AG20443 (cell line): Measurements from ENCODE around the gene LMNB1.
"Not testable (repeated sequence)": the region's sequence is repeated elsewhere in the genome, so short reads cannot be mapped to it uniquely, and the experiment has no call there.

Experiments
- DNase-seq: peaks from one replicate; pipeline ENCODE4 v3.0.0; 2012; ENCODE audit warnings: low spot score, mixed read lengths

The LMNB1 gene

GRCh38 chr5:126826619-126827215 is 49.8 kb downstream of the LMNB1 start:
- DNase-seq: no peak

- DNase-seq: no peak
Observed at GRCh38 chr5:126829098-126829497, 52.2 kb downstream of the LMNB1 start.

GRCh38 chr5:126830061-126830460 is 53.1 kb downstream of the LMNB1 start:
- no peak for DNase-seq

GRCh38 chr5:126831156-126831555 is 54.2 kb downstream of the LMNB1 start:
- DNase-seq: no peak

DNA sequence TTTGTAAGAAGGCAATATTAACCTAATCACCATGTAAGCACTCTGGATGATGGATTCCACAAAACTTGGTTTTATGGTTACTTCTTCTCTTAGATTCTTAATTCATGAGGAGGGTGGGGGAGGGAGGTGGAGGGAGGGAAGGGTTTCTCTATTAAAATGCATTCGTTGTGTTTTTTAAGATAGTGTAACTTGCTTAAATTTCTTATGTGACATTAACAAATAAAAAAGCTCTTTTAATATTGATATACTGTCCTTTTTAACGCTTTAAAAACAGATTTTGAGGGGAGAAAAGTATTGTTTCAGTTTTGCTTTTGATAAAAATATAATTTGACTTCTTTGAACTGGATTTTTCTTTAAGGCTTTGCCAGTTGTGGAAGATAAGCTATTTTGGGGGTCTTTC is 59.8 kb downstream of the LMNB1 start:
- DNase-seq: no peak

DNA sequence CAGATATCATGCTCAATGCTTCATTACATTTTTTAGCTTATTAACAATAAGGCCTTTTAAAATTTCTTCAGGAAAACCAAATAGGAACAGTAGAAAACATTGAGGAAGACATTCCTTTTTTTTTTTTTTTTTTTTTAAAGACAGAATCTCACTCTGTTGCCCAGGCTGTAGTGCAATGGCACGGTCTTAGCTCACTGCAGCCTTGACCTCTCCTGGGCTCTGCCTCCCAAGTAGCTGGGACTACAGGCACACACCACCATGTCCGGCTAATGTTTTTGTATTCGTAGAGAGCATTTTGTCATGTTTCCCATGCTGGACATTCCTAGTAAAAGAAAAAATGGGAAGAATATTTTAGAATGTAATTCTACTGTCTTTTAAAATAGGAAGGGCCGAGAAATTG is 60.3 kb downstream of the LMNB1 start:
- no peak for DNase-seq

DNA sequence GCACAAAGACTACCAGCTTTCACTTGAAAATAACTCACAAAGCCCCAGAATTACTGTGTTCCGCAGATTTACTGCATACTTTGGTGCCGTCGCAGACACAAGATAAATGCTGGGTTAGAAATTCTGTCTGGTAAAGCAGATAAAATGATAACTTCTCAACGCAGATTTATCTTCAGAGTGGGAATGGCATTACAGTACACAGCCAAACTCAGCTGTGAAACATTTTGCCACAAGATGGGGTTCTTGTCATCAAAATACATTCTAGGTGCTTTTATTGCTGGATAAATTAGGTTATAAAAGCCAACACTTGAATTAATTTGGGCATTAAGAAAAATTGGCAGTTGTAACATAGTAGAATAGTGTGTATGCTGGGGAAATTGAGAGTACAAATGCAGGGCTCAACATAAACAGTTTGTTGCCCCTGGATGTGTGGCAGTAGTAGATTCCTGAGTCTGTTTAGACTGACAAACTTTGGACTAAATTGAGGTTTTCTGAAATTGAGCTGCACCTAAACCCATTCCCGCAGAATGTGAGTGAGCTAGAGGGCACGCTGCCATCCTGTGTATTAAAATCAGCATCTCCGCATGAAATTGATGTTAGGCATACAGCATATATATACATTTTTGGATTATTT is 61.1 kb downstream of the LMNB1 start:
- DNase-seq: peak; percentile 35

DNA sequence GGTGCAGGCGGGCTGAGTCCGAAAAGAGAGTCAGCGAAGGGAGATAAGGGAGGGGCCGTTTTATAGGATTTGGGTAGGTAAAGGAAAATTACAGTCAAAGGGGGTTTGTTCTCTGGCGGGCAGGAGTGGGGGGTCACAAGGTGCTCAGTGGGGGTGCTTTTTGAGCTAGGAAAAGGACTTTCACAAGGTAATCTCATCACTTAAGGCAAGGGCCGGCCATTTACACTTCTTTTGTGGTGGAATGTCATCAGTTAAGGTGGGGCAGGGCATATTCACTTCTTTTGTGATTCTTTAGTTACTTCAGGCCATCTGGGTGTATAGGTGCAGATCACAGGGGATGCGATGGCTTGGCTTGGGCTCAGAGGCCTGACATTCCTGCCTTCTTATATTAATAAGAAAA is 62.5 kb downstream of the LMNB1 start:
- not testable (repeated sequence) for DNase-seq

GRCh38 chr5:126843375-126843774 is 66.4 kb downstream of the LMNB1 start:
- DNase-seq: not testable (repeated sequence)

DNA sequence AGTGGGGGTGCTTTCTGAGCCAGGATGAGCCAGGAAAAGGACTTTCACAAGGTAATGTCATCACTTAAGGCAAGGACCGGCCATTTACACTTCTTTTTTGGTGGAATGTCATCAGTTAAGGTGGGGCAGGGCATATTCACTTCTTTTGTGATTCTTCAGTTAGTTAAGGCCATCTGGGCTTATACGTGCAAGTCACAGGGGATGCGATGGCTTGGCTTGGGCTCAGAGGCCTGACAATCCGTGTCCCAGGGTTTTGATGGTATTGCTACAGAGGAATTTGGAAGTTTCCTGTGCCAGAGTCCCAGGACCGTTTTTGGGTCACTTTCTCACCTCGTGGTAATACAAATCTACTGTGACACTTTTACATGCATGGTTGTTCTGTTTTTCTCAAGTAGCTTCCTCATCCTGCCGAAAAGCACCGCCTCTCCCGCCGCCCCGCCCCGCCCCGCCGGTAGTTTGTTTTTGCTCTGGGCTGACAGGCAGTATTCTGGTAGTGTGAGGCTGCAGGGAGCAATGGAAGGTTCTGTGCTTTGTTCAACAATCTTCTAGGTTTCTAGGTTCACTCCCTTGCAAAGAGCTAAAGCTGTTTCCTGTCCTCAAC is 68.6 kb downstream of the LMNB1 start:
- DNase-seq: peak; percentile 41

DNA sequence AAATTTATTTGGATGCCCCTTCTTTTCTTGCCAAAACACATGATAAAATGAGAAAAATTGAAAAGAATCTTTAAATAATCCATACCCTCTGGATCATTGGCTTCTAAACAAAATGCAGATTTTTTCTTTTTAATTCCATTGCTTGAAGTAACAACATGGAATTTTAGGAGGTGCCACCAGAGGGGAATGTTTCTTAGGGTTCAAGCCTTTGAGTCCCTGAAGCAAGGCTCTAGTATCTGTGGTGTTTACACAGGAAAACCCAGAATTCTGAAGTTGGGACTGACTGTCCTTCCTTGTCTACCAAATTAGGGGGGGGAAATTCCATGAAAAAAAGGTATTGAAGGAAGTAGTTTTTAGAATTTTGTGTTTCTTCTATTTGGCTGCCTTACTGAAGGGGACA is 69.4 kb downstream of the LMNB1 start:
- DNase-seq: peak; percentile 37

DNA sequence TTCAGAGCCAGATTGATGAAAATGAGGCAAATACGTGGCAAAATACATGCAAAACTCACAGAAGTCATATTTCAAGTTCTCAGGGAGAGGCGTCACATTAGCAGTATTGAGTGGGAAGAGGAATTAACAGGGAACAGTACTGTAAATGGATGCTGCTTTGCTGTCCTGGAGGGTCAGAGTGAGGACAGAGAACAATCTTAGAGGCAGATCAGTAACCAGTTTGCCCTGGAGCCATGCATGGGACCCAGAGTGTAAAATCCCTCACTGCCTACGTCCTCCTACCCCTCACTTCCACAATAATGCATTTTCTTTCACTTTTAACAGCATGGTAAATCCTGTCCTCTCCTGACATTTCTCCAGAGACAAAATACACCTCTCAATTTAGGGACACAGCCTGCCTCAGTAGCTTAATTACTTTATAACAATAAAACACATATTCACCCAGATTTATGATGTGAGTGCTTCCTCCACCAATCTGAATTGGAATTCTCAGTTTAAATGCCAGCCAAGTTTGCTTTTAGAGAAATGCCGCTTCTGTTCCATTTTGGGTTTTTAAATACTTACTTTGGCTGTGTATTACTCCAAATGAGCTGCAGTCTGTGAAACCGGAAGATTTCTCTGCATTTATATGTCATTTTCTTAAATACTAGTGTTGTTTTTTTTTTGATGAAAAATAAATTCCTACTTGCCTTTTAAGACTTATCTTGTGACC is 70.0 kb downstream of the LMNB1 start:
- no peak for DNase-seq

DNA sequence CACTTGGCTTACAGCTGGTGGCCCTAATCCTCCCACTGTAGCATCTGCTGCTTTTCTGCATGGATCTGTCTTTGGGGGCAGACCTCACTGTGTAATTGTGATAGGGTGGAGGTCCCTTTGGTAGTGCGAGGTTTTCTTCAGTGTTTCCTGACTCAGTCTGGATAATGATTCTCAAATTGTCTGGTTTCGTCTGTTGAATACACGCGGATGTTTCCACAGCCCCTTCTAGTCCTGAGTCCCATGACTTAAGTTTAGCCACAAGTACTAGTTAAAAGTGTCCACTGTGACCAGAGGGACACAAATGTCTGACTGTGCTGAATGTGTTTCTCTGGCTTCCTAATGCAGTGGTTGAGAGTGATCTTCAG is 70.5 kb downstream of the LMNB1 start:
- DNase-seq: no peak

DNA sequence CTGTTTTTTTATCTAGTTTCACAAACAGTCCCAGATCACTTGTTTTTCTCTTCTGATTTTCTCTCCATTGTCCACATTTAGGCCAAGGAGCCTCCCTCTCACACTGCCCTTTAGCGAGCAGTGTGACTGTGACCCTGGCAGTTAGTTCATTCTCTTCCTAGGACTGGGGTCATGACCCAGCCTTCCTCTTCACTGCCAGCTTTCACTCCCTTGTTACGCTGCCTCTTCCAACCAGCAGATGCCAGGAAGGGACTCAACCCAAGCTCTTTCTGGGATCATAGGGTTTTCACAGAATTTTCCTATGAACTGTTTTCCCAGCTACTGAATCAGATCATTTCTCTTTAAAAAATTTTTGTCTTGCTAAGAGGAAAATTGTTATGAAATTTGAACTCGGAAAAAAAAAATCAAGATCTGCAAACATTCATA is 70.9 kb downstream of the LMNB1 start:
- no peak for DNase-seq

DNA sequence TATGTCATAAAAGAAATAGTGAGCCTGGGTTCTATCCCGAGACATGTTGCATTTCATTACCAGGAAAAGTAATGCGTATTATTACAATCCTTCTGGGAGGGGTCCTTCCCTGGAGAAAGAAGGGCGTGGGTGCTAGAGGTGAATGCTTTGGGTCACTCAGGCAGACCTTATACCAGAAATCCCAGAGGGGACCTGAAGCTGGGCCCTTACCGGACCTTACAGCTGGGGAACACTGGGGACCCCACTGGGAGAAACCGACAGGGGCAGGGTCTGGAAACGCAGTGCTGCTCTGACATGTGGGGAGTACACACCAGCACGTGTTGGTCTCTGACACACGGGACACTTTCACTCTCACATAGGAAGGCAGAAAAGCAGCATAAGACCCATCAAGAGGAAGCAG is 71.3 kb downstream of the LMNB1 start:
- DNase-seq: no peak

DNA sequence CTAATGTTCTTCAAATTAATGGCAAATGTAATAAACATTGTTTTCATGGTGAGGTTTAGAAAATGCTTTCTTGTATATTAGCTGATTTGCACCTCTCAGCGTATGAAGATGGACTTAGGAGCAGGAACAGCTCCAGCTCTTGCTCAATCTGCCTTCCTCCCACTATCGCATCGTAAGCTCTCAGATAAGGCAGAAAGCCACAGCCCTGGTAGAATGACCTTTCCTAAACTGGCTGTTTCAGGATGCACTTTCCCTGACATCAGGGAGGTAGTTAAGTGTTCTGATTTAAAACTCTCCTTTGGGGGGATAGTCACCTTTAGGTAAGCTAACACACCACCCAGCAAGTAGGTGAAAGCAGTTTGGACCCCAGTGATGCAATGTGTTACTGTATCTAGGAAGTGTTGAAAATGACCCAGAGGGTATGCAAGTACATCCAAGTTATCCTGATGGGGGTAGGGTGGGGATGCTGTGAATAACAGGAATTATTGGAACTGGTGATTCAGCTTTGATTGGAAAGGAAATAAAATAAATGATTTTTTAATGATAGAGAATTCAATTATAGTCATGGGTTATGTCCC is 72.3 kb downstream of the LMNB1 start:
- DNase-seq: no peak

DNA sequence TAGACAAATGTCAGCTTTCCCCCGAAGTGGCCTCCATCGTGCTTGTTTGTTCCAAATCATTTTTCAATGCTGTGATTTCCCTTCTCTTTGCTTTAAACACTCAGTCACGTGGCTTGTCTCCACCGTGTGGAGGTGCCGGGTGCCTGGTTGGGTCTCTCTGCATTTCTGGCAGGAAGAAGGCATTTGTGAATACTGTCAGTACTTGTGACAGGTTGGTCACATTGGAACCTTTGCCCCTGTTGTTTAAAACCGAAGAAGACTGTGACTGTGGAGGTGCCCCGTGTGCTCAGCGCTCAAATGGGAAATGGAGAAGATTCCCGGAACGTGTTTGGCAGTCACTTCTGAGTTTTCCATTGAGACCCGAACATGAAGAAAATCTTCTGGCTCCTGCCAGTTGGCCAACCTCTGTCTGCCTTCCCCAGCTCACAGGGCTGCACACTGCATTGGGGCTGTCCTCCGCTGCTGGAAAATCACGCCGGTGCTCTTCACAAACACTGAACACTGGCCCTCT is 74.6 kb downstream of the LMNB1 start:
- DNase-seq: no peak

GRCh38 chr5:126852091-126852571 is 75.2 kb downstream of the LMNB1 start:
- DNase-seq: peak; percentile 26

GRCh38 chr5:126852841-126853271 is 75.9 kb downstream of the LMNB1 start:
- DNase-seq: no peak

GRCh38 chr5:126853541-126854307 is 76.8 kb downstream of the LMNB1 start:
- not testable (repeated sequence) for DNase-seq

GRCh38 chr5:126854526-126855110 is 77.7 kb downstream of the LMNB1 start:
- no peak for DNase-seq
